Stimulated activated CD4-positive, alpha-beta T cell treated with anti-CD3 and anti-CD28 coated beads, Interleukin-1b, Interleukin-23, amount 100 ng/mL, for 48 hours (primary cell): ENCODE measurements around the gene DHRS2.

Experiments
- DNase-seq: peaks from one replicate; pipeline ENCODE4 v3.0.0-alpha.2; 2020

The DHRS2 gene

DNA sequence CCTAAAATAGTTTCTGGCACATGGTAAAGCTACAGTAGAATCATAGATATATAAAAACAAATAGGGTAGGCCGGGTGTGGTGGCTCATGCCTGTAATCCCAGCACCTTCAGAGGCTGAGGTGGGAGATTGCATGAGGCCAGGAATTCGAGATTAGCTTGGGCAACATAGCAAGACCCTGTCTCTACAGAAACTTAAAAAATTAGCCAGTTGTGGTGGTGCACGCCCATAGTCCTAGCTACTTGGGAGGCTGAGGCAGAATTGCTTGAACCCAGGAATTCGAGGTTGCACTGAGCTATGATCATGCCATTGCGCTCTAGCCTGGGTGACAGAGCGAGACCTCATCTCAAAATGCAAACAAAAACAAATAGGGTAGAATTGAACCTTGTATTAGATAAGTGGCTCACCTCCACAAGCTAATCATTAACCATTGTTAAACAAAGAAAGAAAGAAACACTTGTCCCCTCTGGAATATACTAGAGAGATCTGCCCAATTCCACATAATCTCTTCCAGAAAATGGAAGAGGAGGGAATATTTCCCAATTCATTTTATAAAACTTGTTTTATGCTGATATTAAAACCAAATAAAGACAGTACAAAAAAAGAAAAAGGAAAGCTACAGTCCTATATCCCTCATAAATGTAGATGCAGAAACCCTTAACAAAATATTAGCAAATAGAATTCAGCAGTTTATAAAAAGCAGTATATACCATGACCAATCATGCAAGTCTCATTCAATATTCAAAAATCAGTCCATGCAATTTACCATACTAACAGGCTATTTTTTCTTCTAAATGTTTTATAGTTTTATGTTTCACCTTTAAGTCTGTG lies 22.7 kb upstream of the DHRS2 start:
- no peak for DNase-seq

DNA sequence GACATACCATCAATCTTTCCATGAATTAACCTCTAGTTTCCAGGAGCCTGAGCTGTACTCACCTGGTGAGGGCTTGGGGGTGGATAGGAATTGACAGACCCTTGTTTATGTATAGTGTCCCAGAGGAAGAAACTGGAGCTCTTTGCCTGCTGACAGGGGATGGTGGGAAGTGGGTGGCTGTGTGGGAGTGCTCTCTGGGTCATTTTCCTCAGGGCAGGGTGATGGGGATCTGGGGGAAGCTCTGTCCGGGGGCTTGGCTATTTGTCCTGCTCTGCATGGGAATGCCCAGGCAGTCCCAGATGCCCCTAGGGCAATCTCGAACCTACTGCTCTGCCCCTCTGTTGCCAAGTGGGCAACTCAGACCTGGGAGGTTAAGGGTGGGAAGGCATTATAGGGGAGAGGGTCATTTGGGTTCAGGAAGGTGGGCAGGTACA lies 21.8 kb upstream of the DHRS2 start:
- no peak for DNase-seq

DNA sequence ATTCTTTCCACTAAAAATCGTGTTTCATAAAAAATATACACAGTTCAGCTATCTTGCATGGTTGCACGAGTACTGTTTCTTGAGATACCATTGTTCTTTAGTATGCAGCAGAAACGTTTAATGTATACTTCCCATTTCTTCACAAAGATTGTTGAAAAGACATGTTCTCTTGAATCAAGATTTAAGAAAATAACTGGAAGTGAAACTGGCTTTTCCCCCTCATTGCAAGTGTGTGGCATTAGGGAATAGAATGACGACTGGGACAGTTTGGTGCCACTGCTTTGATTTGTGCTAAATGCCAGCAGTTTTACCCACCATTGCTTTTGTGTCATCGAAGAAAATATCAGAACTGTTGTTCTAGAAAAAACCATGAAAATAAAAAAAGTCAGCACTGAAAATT lies 20.3 kb upstream of the DHRS2 start:
- no peak for DNase-seq

DNA sequence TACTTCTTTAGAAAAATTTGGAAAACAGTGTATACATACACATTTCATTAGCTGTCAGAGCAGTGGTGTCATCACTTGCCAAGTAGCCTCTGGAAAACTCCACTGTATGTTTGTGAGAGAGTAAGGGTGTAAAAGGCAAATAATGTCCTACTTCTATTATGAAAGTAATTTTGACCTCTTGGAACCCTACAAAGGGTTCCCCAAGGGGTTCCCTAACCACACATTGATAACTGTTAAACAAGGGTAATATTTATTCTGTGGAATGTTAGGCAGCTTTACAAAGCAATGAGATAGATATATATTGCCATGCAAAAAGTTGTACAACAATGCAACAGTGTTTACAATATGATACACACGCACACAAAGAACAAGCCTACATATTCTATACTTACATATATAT lies 18.6 kb upstream of the DHRS2 start:
- DNase-seq, result no peak

DNA sequence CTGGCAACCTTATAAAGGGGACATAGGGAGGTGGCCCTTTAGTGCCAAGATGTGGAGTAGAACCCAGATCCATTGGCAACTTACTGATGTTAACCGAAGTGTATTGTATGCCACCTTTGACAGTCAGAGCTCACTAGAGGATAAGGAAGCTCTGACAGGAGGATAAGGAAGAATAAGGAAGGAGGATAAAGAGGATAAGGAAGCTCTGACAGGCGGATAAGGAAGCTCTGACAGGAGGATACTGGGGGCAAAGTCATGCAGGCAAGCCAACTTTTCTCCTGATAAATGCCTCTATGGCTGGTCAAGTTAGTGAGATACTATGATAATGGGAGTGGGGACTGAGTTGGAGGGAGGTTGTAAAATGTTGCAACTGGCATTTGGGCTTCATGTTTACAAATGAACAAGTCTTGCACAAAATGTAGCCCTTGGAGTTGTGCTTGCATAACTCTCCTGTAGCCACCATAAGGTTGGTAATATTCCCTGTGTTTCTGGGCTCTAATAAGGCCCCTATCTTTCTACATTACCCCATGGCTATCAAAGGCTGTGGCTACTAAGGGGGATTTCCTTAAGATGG lies 17.7 kb upstream of the DHRS2 start:
- no peak for DNase-seq

DNA sequence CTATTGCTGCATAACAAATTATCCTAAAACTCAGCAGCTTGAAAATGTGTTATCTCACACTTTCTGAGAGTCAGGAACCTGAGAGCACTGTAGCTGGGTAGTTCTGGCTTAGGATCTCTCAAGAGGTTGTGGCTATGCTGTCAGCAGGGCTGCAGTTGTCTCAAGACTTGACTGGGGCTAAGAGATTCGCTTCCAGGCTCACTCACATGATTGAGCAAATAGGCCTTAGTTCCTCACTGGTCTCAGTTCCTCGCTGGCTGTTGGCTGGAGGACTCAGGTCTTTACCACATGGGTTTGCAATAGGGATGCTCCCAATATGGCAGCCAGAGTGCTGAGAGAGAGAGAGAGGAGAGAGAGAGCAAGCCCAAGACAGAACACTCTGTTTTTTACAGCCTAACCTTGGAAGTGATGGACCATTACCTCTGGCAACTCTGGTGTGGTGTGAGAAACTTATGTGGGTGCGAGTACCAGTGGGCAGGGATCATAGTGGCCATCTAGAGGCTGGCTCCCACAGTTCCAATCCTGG lies 15.9 kb upstream of the DHRS2 start:
- no peak for DNase-seq

DNA sequence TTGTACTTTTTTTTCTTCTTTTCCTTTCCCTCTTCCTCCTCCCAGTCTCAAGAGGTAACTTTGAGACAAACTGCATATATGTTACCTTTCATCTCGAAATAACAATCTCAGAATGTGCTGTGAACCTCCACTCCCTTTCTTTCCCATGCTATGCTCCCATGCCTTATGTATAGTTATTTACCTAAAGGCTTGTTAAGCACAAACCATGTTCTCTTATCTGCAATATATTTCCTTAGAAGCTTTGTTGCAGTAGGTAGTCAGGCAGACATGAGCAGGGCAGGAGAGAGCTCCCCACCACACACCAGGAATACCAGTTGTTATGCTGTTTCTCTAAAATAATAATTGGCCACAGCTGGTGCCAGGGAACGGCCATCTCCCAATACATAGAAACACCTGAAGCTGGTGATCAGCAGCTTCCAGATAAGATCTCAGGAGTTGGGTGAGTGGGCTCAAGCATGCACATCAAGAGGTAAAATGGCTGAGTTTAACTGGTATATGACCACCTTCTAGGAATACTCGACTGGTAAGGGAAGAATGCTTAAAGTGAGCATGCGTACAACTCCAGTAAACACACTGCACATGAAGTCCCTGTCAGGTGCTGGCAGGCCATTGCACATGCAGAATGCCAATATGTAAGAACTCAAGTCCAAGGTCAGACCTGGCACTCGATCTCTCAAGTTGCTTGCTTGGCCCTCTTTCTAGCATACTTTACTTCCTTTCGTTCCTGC lies 14.8 kb upstream of the DHRS2 start:
- no peak for DNase-seq

DNA sequence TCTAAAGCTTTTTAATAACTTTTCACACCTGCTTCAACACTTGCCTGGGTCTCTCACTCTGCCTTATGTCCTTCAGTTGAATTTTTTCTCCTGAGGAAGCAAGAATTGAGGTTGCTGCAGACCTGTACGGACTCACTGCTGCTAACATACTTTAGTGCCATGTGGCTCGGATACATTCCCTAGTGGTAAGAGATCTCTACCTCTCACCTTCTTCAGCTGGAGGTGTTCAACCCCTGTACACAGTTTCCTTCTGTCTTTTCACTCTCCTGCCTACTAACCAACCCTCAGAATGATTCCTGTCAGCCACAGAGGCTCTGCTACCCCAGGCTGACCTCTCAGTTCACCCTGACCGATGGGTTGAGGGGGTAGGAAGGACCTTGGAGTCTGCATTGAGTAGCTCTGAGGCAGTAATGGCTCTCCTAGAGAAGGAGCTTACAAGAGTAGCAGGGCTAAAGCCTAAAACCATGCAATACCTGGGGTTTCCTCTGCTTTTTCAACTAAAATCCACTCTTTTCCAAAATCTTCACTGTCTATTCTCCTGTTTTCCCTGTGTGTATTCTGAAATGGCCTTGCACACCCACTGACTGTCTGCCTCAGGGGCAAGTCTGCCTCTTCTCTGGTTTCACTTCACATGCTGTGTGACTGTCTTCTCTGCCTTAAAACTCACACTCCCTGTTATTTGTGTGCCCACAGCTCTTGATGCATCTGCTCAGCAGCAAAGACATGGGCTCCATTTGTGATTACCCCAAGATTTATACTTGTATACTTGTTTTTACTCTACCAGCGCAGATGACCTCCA lies 14.0 kb upstream of the DHRS2 start:
- no peak for DNase-seq

DNA sequence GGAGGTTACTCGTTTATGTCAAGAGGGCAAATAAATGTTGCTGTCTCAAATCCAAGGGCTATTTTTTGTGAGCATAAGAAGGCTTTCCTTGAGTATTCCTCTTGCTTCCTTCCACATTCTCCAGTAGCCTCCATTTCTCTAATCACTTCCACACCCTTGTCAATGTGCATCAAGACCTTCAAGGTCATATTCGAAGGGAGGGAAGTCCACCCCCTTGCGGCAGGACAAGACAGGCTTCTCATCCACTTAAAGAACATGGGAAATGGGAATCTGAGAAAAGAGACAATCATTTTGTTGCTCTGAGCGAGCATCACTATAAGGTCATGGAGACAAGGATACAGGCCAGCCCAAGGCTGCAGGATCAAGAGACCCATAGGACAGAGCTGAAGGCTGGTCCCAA lies 13.2 kb upstream of the DHRS2 start:
- no peak for DNase-seq

DNA sequence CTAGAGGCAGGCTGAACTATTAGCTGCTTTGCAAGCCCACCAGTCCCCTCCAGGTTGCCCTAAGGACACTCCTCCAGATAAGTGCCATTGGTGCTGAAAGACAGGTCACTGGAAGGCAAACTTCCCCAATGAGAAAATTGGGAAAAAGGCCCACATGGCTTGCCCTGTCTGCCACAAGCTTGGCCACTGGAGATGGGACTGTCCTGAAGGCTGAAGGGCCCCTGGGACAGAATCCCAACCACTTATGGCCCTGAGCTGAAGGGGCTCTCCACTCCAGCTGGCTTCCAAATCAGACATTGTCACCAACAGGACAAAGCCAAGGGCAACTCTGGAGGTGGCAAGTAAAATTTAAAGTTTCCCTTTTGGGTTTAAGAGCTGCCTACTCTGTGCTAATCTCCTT lies 12.2 kb upstream of the DHRS2 start:
- no peak for DNase-seq

DNA sequence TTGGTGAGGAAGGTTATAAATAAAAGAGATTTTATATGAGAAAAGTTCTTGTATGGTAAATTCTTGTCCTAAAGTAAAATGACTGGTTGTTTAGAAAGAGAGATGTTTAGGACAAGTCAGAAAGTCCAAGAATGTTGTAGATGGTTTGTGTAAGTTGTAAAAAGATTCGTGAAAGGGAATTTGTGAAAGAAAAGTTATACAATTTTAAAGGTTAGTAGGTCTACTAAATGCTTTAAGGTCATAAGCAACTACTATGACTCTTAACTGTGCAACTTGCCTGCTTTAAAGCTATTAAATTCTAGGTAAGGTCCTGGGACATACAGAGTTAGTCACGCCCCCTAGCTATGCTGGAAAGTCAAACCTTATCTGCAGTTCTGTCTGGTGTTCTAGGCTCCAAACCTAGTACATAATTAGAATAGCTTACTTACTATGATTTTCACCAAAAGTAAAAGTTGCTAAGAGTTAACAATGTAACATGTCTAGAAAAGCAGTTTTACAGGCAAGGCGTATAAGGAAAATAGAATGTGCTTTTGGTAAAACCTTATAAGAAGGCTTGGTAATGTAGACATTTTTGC lies 11.2 kb upstream of the DHRS2 start:
- no peak for DNase-seq

DNA sequence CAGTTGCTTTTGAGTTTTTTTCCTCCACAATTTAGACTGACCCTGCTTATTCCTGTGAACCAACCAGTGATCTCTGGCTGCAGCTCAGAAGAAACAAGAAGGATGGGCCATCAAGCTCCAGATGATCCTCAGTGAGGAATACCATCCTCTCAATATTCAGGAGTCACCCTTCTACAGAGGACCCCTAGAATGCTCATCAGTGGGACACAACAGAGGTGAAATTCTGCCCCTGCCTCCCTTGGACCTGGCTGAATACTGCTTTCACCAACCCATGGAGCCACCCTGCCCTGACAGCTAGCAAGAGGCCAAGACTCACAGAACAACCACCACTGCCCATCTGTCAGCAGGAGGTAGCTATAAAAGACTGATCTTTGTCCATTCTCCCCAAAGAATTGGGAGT lies 9.2 kb upstream of the DHRS2 start:
- DNase-seq, result no peak

DNA sequence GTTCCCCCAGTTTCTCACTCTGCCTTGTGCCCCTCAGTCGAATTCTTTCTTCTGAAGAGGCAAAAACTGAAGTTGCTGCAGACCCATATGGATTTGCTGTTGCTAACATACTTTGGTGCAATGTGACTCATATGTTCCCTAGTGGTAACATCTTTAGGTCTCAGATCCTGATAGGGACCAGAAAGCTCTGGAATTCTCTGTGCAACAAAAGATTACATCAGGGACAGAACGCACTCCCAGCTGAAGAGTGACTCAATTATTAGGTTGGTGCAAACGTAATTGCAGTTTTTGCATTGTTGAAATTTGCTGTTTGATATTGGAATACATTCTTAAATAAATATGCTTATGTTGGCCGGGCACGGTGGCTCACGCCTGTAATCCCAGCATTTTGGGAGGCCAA lies 8.2 kb upstream of the DHRS2 start:
- no peak for DNase-seq

DNA sequence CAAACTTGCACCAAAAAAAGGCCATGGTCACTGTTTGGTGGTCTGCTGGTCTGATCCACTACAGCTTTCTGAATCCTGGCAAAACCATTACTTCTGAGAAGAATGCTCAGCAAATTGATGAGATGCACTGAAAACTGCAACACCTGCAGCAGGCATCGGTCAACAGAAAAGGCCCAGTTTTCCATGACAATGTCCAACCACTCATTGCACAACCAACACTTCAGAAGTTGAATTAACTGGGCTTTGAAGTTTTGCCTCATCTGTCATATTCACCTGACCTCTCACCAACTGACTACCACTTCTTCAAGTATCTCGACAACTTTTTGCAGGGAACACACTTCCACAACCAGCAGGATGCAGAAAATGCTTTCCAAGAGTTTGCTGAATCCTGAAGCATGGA lies 7.0 kb upstream of the DHRS2 start:
- no peak for DNase-seq

DNA sequence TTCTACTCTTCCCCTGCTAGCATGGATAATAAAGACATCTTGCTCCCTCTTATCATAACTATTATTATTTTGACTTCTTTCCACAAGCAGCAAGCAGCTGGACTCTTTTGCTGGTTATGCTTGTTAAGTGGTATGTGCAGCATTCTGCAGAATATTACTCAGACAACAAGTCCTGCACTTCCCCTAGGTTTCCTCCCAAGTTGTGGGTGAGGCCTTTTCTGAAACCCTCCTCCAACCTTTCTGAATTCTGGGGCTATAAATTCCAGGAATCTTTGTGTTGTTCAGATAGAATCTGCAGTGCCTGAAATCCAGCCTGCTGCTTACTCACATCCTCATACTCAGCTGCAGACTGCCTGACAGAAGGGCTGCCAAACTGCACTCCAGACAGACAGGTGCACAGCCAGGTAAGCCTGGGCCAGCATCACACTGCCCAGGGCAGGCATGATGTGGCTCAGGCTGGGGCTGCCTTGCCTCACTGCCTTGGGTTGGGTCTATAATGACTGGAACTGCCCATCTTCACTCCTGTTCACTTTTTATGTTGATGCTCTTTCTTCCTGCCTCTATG lies 6.2 kb upstream of the DHRS2 start:
- DNase-seq, result no peak

DNA sequence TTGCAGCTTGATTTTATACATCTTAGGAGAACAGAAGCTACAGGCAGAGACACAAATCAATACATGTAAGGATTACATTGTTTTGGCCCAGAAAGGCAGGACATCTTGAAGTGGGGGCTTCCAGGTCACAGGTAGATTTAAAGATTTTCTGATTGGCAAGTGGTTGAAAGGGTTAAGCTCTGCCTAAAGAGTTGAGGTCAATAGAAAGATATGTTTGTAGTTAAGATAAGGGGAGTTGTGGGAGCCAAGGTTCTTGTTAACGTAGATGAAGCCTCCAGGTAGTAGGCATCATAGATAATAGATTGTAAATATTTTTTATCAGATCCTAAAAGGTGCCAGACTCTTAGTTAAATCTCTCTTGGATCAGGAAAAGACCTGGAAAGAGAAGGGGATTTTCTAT lies 5.5 kb upstream of the DHRS2 start:
- no peak for DNase-seq

DNA sequence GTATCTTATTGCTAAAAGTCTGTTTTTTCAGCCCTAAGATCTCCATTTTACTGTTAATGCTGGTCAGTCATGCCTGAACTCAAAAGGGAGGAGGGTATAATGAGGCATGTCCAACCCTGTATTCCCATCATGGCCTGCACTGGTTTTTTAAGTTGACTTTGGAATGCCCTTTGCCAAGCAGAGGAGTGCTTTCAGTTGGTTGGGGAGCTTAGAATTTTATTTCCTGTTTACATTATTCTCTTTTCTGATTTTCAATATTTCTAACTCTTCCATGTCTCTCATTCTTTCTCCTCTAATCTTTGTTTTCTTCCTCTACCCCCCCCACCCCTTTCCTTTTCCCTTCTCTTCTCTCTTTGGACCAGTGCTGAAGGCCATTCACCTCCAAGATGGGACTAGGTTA lies 4.9 kb upstream of the DHRS2 start:
- no peak for DNase-seq

DNA sequence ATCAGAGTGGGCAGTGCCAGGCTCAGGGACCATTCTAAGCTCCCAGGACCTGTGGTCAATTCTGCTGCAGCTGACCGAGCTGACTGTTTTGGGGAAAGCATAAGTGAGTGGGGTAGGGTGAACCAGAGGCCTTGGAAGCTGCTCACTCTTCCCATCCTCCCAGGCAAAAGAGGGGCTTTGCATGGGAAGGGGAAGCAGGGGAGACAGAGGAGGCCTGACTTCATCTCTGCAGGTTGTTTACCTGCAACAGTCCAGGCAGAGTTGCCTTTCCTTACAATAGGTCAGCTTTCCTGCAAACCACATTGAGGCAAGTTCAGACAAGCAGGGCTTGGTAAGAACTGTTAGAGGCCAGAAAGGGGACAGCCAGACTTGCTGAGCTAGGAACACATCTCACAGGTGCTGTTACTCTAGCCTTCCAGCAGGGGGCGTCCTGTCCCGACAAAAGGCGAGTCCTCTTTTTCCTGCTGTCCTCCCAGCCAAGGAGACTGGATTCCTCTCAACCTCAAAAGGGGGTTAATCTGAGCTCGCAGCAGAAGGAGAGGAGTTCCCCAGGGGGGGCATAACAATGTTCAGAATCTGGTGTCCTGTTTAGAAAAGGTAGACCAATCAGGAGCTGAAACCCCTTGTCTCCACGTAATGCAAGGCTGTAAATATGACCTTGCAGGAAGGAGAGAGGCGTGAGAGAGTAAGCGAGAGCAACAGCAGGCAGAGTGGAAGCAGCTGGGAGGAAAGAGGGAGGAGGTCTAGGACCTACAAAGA lies 4.3 kb upstream of the DHRS2 start:
- DNase-seq, result peak; percentile 66

DNA sequence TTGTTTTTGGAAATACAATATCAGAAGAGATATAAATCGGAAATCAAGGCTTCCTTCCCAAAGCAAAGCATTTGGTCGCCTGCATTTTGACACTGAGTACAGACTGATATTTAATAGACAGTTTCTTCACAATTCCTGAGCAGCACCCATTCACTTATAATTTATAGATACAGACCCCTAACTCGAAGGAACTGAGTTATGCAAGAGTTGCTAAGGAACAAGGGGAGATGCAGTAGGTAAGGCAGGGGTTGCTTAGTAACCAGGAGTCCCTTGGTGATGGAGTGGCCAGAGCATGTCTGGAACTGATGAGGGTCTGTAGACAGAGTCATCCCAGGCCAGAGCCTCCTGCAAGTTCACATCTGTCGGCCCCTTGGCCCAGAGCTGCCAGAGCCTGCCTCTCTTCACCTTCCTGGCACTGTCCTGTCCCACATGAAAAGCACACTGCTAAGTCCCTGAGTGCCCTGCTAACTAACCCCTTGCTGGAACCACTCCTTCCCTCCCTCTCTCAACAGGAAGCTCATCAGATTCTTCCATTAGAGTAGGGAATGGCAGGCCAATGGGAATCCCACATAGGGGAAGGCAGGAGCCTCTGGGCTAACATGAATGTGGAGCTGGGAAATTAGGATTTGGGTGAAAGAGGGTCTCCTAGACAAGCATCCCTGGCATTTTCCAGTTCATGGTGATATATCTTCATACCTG lies 3.6 kb upstream of the DHRS2 start:
- DNase-seq, result no peak

DNA sequence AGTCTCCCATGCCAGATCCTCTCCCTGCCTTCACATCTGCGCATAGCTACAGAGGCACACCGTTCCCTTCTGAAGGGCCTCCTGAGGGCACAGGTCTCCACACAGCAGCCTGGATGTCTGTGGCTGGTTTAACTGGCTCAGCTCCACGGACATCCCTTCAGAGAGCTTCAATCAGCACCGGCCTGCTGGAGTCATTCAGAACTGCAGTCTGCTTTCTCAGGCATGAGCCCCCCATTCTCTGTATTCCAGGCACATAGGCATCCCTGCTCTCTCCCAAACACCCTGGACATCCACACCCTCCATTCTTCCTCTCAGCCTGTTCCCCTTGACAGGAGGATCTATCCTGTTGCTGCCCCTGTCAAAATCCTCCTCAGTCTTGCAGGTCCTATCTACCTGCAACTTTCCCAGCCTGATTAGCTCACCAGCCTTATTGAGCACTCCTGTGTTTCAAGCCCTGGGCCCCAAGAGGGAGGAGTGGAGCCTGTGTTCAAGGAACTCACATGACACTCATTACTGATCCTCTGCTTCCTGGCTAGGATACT lies 2.9 kb upstream of the DHRS2 start:
- no peak for DNase-seq
